ENCODE results near the gene TRIO. TPM values are rescaled to one million over a fixed set of nuclear protein-coding genes. Genes with fewer than 3 reads are reported as not detected.

The TRIO gene
- total RNA-seq, 3 donors from 2014 or later (not counting 1 experiment from before 2014, with no cell fraction given), result 84.6 to 136 (median 94.3) TPM

DNA sequence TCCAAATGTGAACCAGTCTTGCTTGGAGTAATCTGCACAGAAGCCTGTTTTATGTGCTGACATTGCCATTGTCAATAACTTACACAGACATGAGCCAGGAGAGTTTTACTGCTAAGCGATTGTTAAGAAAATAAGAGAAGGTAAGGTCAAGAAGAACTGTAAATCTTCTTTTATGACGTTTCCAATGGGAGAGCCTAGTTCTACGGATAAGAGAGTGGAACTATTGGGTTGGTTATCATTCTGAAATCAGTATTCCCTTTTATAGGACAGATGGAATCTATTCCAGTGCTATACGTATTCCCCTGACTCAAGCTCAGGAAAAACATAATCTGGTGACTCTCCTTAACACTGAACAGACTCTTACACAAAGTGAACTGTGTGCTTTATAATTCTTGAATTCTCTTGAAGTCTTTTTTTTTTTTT lies 300.5 kb downstream of the TRIO start:
- no peak overlapping the region for H3K27ac Mint-ChIP-seq
- no peaks in the 10 kb centered on the region for H3K36me3 Mint-ChIP-seq
- Histone ChIP-seq H3K4me1 (ENCODE audit: control insufficient read depth, insufficient read depth, low read length) (no peaks in the 10 kb centered on the region), H3K36me3 (ENCODE audit: control insufficient read depth, insufficient read depth, low read length) (no peaks in the 10 kb centered on the region), H3K9me3 (ENCODE audit: control insufficient read depth, insufficient read depth, low read length) (no peaks in the 10 kb centered on the region), H3K27ac (ENCODE audit: low read length) (no peak overlapping the region), H3K4me3 (ENCODE audit: low read length) (no peak overlapping the region), H3K27me3 (ENCODE audit: control insufficient read depth, insufficient read depth, low read length) (no peaks in the 10 kb centered on the region)
- ATAC-seq (no peak), DNase-seq (no peak)
- TF ChIP-seq, protein P1, sequence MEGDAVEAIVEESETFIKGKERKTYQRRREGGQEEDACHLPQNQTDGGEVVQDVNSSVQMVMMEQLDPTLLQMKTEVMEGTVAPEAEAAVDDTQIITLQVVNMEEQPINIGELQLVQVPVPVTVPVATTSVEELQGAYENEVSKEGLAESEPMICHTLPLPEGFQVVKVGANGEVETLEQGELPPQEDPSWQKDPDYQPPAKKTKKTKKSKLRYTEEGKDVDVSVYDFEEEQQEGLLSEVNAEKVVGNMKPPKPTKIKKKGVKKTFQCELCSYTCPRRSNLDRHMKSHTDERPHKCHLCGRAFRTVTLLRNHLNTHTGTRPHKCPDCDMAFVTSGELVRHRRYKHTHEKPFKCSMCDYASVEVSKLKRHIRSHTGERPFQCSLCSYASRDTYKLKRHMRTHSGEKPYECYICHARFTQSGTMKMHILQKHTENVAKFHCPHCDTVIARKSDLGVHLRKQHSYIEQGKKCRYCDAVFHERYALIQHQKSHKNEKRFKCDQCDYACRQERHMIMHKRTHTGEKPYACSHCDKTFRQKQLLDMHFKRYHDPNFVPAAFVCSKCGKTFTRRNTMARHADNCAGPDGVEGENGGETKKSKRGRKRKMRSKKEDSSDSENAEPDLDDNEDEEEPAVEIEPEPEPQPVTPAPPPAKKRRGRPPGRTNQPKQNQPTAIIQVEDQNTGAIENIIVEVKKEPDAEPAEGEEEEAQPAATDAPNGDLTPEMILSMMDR (IDR thresholded peaks at IDR 0.05), result no peak
- intact Hi-C loops (cut with micrococcal nuclease), result no loop called here
- peaks cover 0 to 2% of the 10 kb centered on the region in 2 donors for H3K4me1 Mint-ChIP-seq
- no peaks in the 10 kb centered on the region for H3K9me3 Mint-ChIP-seq
- 97% methylated on average over 3 of the region's 4 CpGs for WGBS (ENCODE audit: insufficient coverage)
- no peaks in the 10 kb centered on the region for H3K27me3 Mint-ChIP-seq (ENCODE audit: low read depth in 2 of 2)
- no peak overlapping the region for H3K4me3 Mint-ChIP-seq

DNA sequence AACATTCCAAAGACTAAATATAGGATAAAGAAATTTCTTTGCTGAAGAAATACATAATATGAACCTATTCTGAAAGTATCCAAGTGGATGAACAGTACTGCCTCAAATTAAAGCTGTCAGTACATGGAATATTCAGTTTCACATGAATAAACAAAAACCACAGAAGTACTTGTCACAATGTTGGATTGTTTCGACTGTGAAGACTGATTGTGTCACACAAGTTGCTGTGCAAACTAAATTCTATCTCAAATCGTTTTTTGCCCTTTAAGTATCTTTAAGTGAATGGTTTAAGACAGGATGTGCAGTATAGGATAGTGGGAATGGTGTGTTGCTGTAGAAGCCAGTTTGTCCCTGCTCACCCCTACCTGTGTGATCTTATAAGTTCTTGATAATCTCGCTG lies 301.0 kb downstream of the TRIO start:
- 72% methylated on average over 2 of the region's 3 CpGs for WGBS (ENCODE audit: insufficient coverage)
- no peak for DNase-seq
- Mint-ChIP-seq H3K9me3 (no peaks in the 10 kb centered on the region), H3K36me3 (no peaks in the 10 kb centered on the region), H3K27ac (no peak overlapping the region), H3K4me3 (no peak overlapping the region), H3K27me3 (ENCODE audit: low read depth in 2 of 2) (no peaks in the 10 kb centered on the region), H3K4me1 (no peaks in the 10 kb centered on the region)
- intact Hi-C loops (cut with micrococcal nuclease), result no loop called here
- Histone ChIP-seq H3K4me3 (ENCODE audit: low read length) (no peak overlapping the region), H3K27ac (ENCODE audit: low read length) (no peak overlapping the region), H3K4me1 (ENCODE audit: control insufficient read depth, insufficient read depth, low read length) (no peaks in the 10 kb centered on the region), H3K36me3 (ENCODE audit: control insufficient read depth, insufficient read depth, low read length) (no peaks in the 10 kb centered on the region), H3K27me3 (ENCODE audit: control insufficient read depth, insufficient read depth, low read length) (no peaks in the 10 kb centered on the region), H3K9me3 (ENCODE audit: control insufficient read depth, insufficient read depth, low read length) (no peaks in the 10 kb centered on the region)
- ATAC-seq, result no peak
- TF ChIP-seq, protein P1 (IDR thresholded peaks at IDR 0.05), result no peak

DNA sequence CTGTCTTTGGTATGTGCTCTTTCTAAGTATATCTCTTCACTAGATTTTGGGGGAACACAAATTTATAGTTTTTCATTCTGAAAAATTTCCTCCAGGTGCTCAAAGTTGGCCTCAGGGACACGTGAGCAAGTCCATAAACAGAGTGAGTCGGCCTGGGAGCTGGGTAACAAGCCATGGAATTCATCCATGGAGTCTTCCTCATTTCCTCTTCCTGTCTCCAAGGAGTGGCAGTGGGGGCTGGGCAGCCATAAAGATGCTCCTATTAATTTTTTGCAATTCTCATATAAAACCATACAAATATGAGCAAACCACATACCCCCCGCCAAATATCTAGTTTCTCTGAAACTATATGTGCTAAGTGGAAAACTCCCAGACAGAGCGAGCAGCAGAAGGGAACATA lies 301.9 kb downstream of the TRIO start:
- 81% methylated on average over 4 of the region's 4 CpGs for WGBS (ENCODE audit: insufficient coverage)
- ATAC-seq (no peak), DNase-seq (no peak)
- H3K9me3 Mint-ChIP-seq, result no peaks in the 10 kb centered on the region
- H3K4me1 Mint-ChIP-seq, result no peaks in the 10 kb centered on the region
- Histone ChIP-seq H3K9me3 (ENCODE audit: control insufficient read depth, insufficient read depth, low read length) (no peaks in the 10 kb centered on the region), H3K27ac (ENCODE audit: low read length) (no peak overlapping the region), H3K4me3 (ENCODE audit: low read length) (no peak overlapping the region), H3K36me3 (ENCODE audit: control insufficient read depth, insufficient read depth, low read length) (no peaks in the 10 kb centered on the region), H3K4me1 (ENCODE audit: control insufficient read depth, insufficient read depth, low read length) (no peaks in the 10 kb centered on the region), H3K27me3 (ENCODE audit: control insufficient read depth, insufficient read depth, low read length) (no peaks in the 10 kb centered on the region)
- H3K4me3 Mint-ChIP-seq, result no peak overlapping the region
- H3K27ac Mint-ChIP-seq, result no peak overlapping the region
- no peaks in the 10 kb centered on the region for H3K36me3 Mint-ChIP-seq
- intact Hi-C loops (cut with micrococcal nuclease), result no loop called here
- TF ChIP-seq, protein P1 (IDR thresholded peaks at IDR 0.05), result no peak
- H3K27me3 Mint-ChIP-seq (ENCODE audit: low read depth in 2 of 2), result no peaks in the 10 kb centered on the region

DNA sequence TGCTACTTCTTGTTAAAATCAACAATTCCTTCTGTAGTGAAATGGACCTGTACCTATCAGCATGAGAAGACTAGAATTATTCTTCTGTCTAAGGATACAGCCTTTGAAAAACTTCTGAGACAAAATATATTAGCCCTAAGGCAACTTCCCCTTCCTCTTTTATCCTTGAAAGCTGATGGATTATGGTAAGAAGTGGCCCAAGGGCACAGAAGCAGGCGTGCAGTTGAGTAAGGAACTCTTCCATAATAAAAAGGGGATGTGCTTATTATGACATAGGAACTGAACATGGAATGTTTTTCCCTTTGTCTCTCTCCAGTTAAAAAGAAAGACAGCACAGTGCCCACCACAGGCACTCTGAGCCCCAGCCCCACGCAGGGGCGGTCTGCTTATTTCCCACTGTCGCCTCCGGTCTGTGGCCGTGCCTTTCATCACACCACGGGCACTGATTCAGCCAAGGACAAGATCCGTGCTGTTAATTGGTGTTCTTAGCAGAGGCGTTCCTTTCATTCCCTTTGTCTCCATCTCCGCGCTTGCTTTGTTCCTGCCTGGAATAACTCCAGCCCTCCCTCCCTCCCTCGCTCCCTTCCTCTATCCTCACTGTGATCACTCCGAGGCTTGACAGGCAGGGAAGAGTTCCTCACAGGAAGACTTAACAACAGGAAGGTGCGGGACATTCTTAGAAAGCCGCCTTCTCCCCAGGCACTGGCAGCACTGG lies 302.6 kb downstream of the TRIO start:
- no peaks in the 10 kb centered on the region for H3K36me3 Mint-ChIP-seq
- H3K36me3 ChIP-seq (ENCODE audit: control insufficient read depth, insufficient read depth, low read length), result no peaks in the 10 kb centered on the region

More for the DNA sequence above, 302.6 kb downstream of the TRIO start:
- Histone ChIP-seq H3K4me3 (ENCODE audit: low read length) (no peak overlapping the region), H3K4me1 (ENCODE audit: control insufficient read depth, insufficient read depth, low read length) (no peaks in the 10 kb centered on the region), H3K27me3 (ENCODE audit: control insufficient read depth, insufficient read depth, low read length) (no peaks in the 10 kb centered on the region), H3K9me3 (ENCODE audit: control insufficient read depth, insufficient read depth, low read length) (no peaks in the 10 kb centered on the region), H3K27ac (ENCODE audit: low read length) (no peak overlapping the region)
- no peak overlapping the region for H3K27ac Mint-ChIP-seq
- ATAC-seq (no peak), DNase-seq (no peak)
- H3K4me3 Mint-ChIP-seq, result no peak overlapping the region
- intact Hi-C loops (cut with micrococcal nuclease), result no loop called here
- no peaks in the 10 kb centered on the region for H3K4me1 Mint-ChIP-seq
- H3K9me3 Mint-ChIP-seq, result no peaks in the 10 kb centered on the region
- TF ChIP-seq, protein P1 (IDR thresholded peaks at IDR 0.05), result no peak
- no peaks in the 10 kb centered on the region for H3K27me3 Mint-ChIP-seq (ENCODE audit: low read depth in 2 of 2)
- WGBS (ENCODE audit: insufficient coverage), result 94% methylated on average over 15 of the region's 15 CpGs
